ENCODE measurements around the gene GJC1.

GRCh38 chr17:44830359-44831288 lies 537 bp upstream of the GJC1 start:
- TF ChIP-seq CTCF (conservative IDR thresholded peaks at IDR 0.05 in 1 of 2, IDR thresholded peaks at IDR 0.05 in 1 of 2; ENCODE audit: extremely low read depth in 1 of 2, insufficient read depth in 1 of 2, low read depth in 1 of 2, low read length in 2 of 2) (no peak), EZH2 (IDR thresholded peaks at IDR 0.05; ENCODE audit: borderline replicate concordance, low read length) (no peak)
